GM18867 (cell line): ENCODE results near the gene FEM1C.

Experiments used
- ATAC-seq: cut with Tn5 transposase; IDR thresholded peaks from one replicate; pipeline ENCODE4 v1.9.1; 2021; ENCODE audit warnings: mild to moderate bottlenecking, moderate library complexity; ENCODE audit not compliant: unreplicated experiment

Gene FEM1C

GRCh38 chr5:115544436-115545350 is at the start of gene FEM1C:
TSS of gene FEM1C (minus strand) at chr5:115544775. CDS start at chr5:115543493, 1,282 bp downstream.
- ATAC-seq = peak; percentile 96

GRCh38 chr5:115589043-115589442 is 44.5 kb upstream of the FEM1C start:
- no peak for ATAC-seq

GRCh38 chr5:115588640-115589039 is 44.1 kb upstream of the FEM1C start:
- no peak for ATAC-seq

GRCh38 chr5:115586525-115587146 is 42.1 kb upstream of the FEM1C start:
- ATAC-seq = no peak

GRCh38 chr5:115585265-115585664 is 40.7 kb upstream of the FEM1C start:
- ATAC-seq = no peak

GRCh38 chr5:115584501-115584900 is 39.9 kb upstream of the FEM1C start:
- no peak for ATAC-seq

GRCh38 chr5:115583474-115583873 is 38.9 kb upstream of the FEM1C start:
- ATAC-seq = no peak

GRCh38 chr5:115580941-115581340 is 36.4 kb upstream of the FEM1C start:
- ATAC-seq = no peak

GRCh38 chr5:115579747-115580173 is 35.2 kb upstream of the FEM1C start:
- ATAC-seq = peak; percentile 52

GRCh38 chr5:115579216-115579615 is 34.6 kb upstream of the FEM1C start:
- no peak for ATAC-seq

GRCh38 chr5:115578657-115579056 is 34.1 kb upstream of the FEM1C start:
- ATAC-seq = peak; percentile 64

- no peak for ATAC-seq
Observed at GRCh38 chr5:115577741-115578140, 33.2 kb upstream of the FEM1C start.

GRCh38 chr5:115577329-115577728 is 32.8 kb upstream of the FEM1C start:
- ATAC-seq = no peak

GRCh38 chr5:115575167-115576070 is 30.8 kb upstream of the FEM1C start:
- peak; percentile 47 for ATAC-seq

- ATAC-seq = no peak
Observed at GRCh38 chr5:115573133-115573532, 28.6 kb upstream of the FEM1C start.

- ATAC-seq = no peak
Observed at GRCh38 chr5:115571441-115571878, 26.9 kb upstream of the FEM1C start.

GRCh38 chr5:115568668-115569067 is 24.1 kb upstream of the FEM1C start:
- no peak for ATAC-seq

GRCh38 chr5:115565233-115565632 is 20.7 kb upstream of the FEM1C start:
- no peak for ATAC-seq

- ATAC-seq = no peak
Observed at GRCh38 chr5:115561176-115561575, 16.6 kb upstream of the FEM1C start.

- no peak for ATAC-seq
Observed at GRCh38 chr5:115559524-115559923, 14.9 kb upstream of the FEM1C start.

- ATAC-seq = no peak
Observed at GRCh38 chr5:115558388-115558956, 13.9 kb upstream of the FEM1C start.
